Activated CD4-positive, alpha-beta T cell treated with anti-CD3 and anti-CD28 coated beads for 4 hours (primary cell): ENCODE results near the gene WIPF3.
A peak's percentile ranks its signal among the peaks of the same experiment; 100 is the strongest.

ENCODE experiments used
- DNase-seq, 2 donors: peaks; one replicate each; pipeline ENCODE4 v3.0.0-alpha.2; 2020

Gene WIPF3

DNA sequence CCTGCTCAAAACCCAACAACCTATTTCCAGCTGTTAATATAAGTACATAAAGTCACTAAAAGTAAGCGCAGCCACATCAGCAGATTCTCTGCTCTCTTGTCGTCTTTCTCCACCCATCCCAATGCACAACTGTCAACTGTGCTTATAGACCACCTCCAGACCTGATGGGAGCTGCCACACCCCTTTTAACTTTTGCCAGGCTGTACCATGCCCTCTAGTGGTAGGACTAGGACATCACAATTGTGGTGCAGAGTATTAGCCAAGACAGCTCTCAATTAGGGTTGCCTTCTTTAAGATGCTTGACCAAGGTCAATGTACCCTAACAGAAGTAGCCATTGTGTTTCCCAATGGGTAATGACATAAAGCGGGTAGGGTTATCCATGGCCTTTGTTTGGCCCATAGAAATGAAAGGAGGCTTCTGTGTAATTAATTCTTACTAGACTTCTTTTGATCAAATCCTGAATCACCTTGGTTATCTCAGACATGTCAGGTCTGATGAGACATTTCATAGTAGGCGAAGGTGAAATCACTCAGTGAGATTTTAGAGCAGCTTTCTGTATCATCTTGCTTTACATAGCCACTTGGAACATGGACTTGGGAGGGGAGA, 115.2 kb downstream of the WIPF3 start:
- peak; percentile 11 to 38 for DNase-seq

DNA sequence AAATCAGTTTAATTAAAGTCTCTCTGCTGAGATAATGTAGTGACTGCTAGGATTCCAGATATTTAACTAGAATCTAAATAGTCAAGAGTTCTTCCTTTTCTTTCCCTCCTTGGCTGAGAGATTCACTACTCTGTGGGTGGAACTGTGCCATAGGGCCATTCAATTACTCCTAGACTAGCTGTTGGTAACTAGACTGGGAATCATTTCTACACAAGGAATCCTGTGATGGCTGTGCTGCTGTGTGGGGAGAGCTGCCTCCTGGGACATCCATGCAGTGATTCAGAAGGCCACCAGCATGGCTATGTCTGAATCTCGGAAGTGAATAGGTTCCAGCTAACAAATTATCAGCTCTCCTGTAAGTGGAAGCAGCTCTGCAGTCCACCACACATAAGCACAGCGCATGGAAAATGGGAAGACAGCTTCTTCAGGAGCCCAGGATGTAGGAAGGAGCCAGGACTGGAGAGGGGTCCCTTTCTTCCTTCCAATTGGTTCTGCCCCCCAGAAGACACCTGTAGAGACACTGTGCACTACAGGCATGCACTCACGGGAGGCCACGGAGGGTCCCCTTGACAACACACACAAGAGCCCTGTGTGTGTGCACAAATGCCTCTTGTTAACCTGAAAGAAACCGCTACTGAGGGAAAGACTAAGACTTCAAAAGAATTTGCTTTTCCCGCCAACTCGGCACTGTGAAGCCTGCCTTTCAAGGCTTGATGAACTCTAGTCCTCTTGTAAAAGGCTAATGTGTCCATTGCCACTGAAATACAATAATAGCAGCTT, 116.8 kb downstream of the WIPF3 start:
- DNase-seq = no peak

DNA sequence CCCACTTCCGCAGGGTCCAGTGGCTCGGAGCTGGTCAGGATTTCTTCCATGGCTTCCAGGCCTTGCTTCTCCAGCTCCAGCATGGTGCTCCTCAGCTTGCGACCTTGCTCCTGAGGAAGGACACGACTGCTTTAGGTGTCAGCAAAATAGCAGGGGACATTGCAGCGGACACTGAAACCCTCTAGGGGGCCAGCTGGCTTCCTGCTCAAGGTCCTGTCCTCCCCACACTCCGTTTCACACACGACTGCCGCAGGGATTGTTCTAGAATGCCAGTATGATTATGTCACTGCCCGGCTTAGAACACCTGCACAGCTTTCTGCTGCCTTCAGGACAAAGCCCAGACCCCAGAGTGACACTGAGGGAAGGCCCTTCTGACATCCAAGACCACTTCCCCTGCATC, 117.7 kb downstream of the WIPF3 start:
- DNase-seq = no peak

- no peak for DNase-seq
Measured at GRCh38 chr7:29924684-29925083, 118.4 kb downstream of the WIPF3 start.

DNA sequence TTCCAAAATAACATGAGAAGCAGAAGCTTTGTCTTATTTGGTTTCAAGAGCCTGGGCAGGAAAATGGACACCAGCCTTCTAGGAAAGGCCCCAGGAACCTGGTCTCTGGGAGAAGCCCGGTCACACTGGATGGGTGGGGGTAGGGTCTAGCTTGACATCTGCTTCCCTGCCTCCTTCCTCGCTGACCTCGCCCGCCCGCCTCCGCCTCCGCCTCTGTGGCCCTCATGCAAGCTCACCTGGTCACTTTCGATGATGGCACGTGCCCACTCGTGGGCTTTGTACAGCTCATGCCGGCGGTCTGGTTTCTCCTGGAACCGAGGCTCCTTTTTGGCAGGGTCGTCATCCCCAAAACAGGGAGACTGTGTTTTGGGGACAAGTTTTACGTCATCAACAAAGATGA, 119.9 kb downstream of the WIPF3 start:
- DNase-seq = no peak

DNA sequence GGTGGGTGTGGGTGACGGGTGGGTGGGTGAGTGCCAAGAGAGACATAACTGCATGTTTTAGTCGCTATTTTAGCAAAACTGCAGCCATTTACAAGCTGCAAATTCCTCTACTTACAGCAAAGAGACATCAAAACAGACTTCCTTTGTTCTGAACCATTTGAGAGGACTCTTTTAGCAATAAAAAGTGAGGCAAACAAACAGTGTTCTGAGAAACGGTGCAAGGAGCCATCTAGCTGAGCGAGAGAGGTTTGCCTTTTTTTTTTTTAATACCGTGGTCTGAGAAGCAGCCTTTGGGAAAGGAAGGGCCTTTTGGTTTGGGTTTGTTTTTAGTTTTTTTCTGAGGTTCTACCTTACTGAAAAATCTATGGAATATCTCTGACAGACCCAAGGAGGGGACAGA, 120.4 kb downstream of the WIPF3 start:
- no peak for DNase-seq

DNA sequence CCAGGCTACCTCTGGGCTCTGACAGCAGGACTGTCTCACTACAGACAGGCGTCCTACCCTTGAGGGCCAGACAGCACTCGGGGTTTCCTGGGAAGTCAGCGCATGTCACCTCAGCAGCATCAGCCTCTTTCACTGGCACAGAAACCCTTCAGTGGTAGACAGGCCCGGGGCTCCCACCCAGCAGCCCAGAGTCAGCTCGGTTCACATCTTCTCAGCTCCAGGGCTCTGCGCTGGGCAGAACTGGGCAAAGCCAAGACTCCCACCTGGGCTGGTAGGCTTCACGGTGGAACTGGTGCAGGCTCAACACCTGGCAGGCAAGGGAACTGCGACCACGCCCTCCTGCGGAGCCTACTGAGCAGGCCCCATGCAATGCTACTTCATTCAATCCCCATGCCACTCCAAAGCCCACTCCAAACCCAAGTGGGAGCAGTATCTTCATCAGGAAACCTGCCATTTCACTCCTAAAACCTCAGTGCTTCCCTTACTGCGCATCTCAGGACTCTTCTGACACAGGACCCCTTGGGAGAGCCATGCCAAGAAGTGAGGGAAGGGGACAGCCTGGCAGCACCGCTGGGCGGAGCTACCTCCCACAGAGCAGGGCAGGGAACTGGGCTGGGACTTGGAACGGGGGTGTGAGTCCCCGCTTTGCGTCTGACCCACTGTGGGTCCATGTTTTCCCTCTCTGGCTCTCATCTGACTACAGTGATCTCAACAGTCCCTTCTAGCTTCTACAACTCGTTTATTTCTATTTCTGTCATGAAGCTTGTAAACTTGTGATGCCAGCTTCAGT, 122.9 kb downstream of the WIPF3 start:
- DNase-seq = no peak

DNA sequence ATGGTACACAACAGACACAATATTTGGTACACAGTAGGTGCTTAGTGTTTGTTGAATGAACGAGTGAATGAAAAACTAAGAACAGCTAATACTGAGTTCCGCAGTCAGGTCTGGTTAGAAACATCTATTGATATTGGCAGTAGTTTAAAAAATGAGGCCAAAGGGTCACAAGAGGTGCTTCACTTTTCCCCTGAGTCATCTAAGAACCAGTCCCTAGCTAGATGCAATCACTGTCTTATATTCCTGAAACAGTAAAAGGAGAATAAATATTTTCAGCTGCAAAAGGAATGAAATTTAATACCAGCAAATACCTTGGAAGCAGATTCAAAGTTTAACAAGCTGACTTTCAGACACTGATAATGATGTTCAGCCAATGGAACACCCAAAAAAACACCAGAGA, 128.8 kb downstream of the WIPF3 start:
- DNase-seq = no peak

GRCh38 chr7:29937132-29937531, 130.8 kb downstream of the WIPF3 start:
- no peak for DNase-seq

- DNase-seq = no peak
Measured at GRCh38 chr7:29940199-29940598, 133.9 kb downstream of the WIPF3 start.

- no peak for DNase-seq
Measured at GRCh38 chr7:29945259-29945809, 139.0 kb downstream of the WIPF3 start.

DNA sequence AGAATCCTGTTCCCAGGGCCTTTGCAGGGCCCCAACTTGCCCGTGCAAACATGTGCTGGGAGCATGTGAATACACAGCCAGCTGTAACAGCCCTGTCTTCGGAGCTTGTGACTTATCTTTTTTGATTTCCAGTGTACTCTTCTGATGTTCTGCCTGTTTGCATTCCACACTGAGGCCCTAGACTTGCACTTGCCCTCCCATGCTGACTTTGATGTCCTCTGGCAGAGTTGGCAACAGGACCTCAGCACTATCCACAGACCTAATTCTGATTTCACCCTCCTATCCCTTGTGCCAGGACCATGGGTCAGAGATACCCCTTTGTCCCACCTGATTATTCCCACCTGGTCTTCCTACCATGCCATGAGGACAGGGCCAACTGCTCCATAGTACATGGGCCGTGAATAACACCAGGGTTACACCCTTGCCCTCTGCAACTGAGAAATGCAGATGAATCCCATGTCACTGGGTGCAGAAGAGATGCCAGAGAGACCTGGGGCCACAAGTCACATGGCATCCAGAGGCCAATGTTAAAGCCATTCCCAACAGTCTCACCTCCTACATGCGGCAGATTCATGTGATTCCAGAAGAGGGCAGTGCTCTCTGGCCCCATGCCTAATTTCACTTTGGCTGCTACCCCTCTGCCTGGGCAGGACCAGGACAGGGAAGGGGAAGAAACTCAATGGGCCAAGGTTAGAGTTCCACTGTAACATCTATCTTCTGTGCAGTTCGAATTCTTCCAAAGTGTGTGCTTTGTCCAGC, 140.3 kb downstream of the WIPF3 start:
- no peak for DNase-seq

DNA sequence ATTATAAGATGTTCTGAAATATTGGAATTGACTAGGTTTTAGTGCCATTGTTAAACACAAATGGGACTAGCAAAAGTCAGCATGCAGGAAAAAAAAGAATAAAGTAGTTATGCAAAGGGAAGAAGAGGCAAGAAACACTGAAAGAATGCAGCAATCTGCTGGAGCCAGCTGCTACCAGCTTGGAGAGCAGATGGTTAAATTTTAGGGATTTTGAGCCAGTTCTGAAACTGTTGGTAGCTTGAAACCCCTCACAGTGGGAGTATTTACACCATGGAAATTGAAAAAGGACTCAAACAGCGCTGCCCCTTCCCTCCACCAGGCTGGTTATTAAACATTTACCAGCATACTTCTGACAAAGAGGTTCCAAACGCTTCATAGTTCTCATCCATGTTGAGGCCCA, 142.3 kb downstream of the WIPF3 start:
- no peak for DNase-seq

DNA sequence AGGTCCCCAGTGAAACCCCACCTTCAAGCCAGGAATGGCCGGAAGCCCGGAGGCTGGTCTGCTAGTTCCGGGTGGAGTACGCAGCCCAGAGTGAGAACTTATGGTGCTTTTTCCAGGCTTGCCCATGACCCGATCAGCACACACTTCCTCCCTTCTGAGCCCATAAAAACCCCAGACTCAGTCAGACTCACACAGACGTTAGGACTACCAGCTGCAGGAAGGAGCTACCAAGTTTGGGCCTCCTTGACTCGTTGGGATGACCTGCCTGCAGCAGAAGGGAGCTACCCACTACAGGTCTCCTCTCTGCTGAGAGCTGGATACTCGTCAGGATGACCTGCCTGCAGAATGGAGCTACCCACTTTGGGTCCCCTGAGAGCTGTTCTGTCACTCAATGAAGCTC, 144.2 kb downstream of the WIPF3 start:
- DNase-seq = no peak

GRCh38 chr7:29951206-29951605, 144.9 kb downstream of the WIPF3 start:
- DNase-seq = no peak

GRCh38 chr7:29953726-29954347, 147.5 kb downstream of the WIPF3 start:
- no peak for DNase-seq

GRCh38 chr7:29955075-29955792, 148.9 kb downstream of the WIPF3 start:
- DNase-seq = no peak

- no peak for DNase-seq
Measured at GRCh38 chr7:29955799-29956486, 149.6 kb downstream of the WIPF3 start.

GRCh38 chr7:29956487-29956836, 150.2 kb downstream of the WIPF3 start:
- DNase-seq = no peak

DNA sequence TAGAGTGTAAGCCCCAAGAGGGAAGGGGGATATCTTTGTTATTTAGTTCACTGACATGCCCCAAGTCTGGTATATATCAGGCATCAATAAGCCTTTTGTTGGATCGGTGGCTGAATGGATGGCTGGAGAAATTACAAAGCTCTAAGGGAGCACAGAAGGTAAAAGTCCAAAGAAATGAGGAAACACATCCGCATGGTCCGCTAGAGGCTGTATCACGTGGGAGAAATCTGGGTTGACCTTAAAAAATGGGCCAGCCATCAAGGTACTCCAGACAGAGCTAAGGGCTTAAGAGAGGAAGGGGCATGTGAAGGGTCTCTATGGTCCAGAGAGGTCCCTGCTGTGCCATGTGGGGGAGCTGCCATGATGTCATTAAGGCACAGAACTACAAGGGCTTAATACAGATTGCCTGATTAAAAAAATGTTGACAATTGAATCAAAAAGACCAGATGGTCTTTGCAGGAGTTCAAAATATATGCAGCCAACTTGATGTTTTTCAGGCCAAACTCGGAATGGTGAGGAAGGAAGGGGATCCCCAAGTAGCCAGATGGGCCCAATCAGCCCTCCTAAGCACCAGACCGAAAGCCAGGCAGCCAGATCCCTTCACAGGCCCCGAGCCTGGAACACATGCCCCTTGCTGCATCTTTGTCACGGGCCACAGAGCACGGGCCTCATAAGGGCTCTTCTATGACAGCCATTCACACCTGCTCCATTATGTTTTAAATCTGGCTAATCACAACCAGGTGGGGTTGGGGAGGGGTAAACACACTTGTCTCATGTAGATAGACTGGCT, 151.4 kb downstream of the WIPF3 start:
- DNase-seq = no peak
